OCI-LY7 (cell line): Measurements from ENCODE around the gene CPLANE1. TPM values are rescaled to one million over a fixed set of nuclear protein-coding genes. Genes with fewer than 3 reads are reported as not detected.

Source experiments
- BruUV-seq: library from RNA; stranded (reverse); fragments of 400-500 nt; replicated peaks from 2 replicates; lab custom pipeline; 2021; lab: Mats Ljungman, UMichigan
- CTCF ChIA-PET: fragments of 300-600 bp; sonication (Branson Sonifier 250); formaldehyde crosslinking; loops from one replicate; lab custom pipeline; 2022; ENCODE audit warnings: antibody characterized with exemption; ENCODE audit not compliant: unreplicated experiment; lab: Charles Lee
- POLR2A ChIA-PET: fragments of 300-600 bp; sonication (Branson Sonifier 250); formaldehyde crosslinking; loops from one replicate; lab custom pipeline; 2022; ENCODE audit warnings: antibody characterized with exemption; lab: Charles Lee
- DNase-seq: peaks from one replicate; pipeline ENCODE4 v3.0.0-alpha.2; 2015; ENCODE audit warnings: low spot score
- H2AFZ ChIP-seq: fragments of 200-600 bp; sonication (generic), shearing (Covaris generic); 2 replicates; pipeline ENCODE4 v1.6.1; 2014; ENCODE audit warnings: mild to moderate bottlenecking, antibody characterized with exemption, low read length, moderate library complexity
- H3K27ac ChIP-seq: fragments of 200-600 bp; sonication (generic); 2 replicates; pipeline ENCODE4 v1.5.1; 2014; ENCODE audit warnings: mixed run types, low read depth, mild to moderate bottlenecking, moderate library complexity, low read length, inconsistent platforms; ENCODE audit not compliant: poor library complexity, severe bottlenecking
- H3K36me3 ChIP-seq: fragments of 200-600 bp; sonication (generic); 2 replicates; pipeline ENCODE4 v1.6.1; 2014; ENCODE audit warnings: mild to moderate bottlenecking, antibody characterized with exemption, low read length, moderate library complexity, mixed read lengths; ENCODE audit not compliant: insufficient read depth
- H3K4me1 ChIP-seq: fragments of 200-600 bp; sonication (generic); 2 replicates; pipeline ENCODE4 v1.5.1; 2014; ENCODE audit warnings: mild to moderate bottlenecking, low read length; ENCODE audit not compliant: insufficient read depth, poor library complexity, severe bottlenecking
- H3K4me2 ChIP-seq: fragments of 200-600 bp; sonication (generic); 2 replicates; pipeline ENCODE4 v1.6.1; 2014; ENCODE audit warnings: mild to moderate bottlenecking, low read length
- H3K4me3 ChIP-seq: fragments of 200-600 bp; sonication (generic); 2 replicates; pipeline ENCODE4 v1.5.1; 2014; ENCODE audit warnings: mild to moderate bottlenecking, low read depth, low read length; ENCODE audit not compliant: poor library complexity, severe bottlenecking
- H3K79me2 ChIP-seq: fragments of 200-600 bp; sonication (generic); 2 replicates; pipeline ENCODE4 v1.6.1; 2016; ENCODE audit warnings: low read depth, mild to moderate bottlenecking, low read length, moderate library complexity, mixed read lengths; ENCODE audit not compliant: insufficient read depth
- H3K9me2 ChIP-seq: fragments of 200-600 bp; sonication (generic); 2 replicates; pipeline ENCODE4 v1.6.1; 2016; ENCODE audit warnings: mild to moderate bottlenecking, low read length, mixed read lengths; ENCODE audit not compliant: insufficient read depth
- H3K9me3 ChIP-seq: fragments of 200-600 bp; sonication (generic); 2 replicates; pipeline ENCODE4 v1.6.1; 2014; ENCODE audit warnings: mild to moderate bottlenecking, mixed run types, low read length, mixed read lengths
- H4K20me1 ChIP-seq: fragments of 200-600 bp; sonication (generic); 2 replicates; pipeline ENCODE4 v1.6.1; 2014; ENCODE audit warnings: mild to moderate bottlenecking, antibody characterized with exemption, low read length, moderate library complexity, mixed read lengths; ENCODE audit not compliant: insufficient read depth
- EZH2phosphoT487 ChIP-seq: fragments of 200-600 bp; sonication (generic); IDR thresholded peaks from 2 replicates; pipeline ENCODE4 v1.6.1; 2018; ENCODE audit warnings: low read depth, borderline replicate concordance, mild to moderate bottlenecking, mixed run types, antibody characterized with exemption, low read length, moderate library complexity, mixed read lengths
- intact Hi-C: fragments of 100-400 bp; cut with micrococcal nuclease; formaldehyde crosslinking; loops from one replicate; pipeline ENCODE4 v1.10.0; 2022; ENCODE audit not compliant: unreplicated experiment
- total RNA-seq, 2 experiments: library from RNA; depleted of rRNA in 1 of 2; stranded (reverse); fragments of >200 nt in 1 of 2; shearing (Covaris generic) in 1 of 2; gene quantifications; 2 replicates each; pipeline ENCODE4 v1.2.3, GENCODE V29; 2014 to 2022
- TF ChIP-seq, protein P1 (sequence below): fragments of 200-600 bp; sonication (generic); conservative IDR thresholded peaks from 2 replicates; pipeline ENCODE4 v1.5.1; 2014; ENCODE audit warnings: mild to moderate bottlenecking, antibody characterized with exemption, low read length, moderate library complexity, mixed read lengths

CPLANE1 gene
- total RNA-seq, 2 experiments from 2014 or later: 0.21 TPM; not detected in 1

DNA sequence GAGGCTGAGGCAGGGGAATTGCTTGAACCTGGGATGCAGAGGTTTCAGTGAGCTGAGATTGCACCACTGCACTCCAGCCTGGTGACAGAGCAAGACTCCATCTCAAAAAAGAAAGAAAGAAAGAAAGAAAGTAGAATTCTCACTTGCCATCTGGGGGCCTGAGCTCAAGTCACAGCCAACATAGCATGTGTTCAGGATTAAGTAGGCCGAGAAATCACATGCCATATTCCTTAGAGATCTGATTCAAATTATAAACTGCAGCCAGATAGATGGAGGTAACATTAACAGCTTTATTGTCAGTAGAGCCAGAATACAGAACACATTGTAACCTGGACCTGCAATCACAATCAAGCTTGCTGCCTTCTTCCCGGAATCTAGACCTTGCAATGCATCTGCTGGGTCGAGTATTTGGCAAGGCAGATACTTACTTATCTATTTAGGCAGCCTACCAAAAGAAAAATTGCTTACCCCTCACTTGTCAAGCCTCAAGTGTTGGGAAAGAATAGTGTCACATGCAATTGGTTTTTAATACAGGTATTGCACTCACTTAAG is 173.7 kb downstream of the CPLANE1 start:
- Histone ChIP-seq H3K4me1 (no peaks in the 10 kb centered on the region), H3K9me2 (no peaks in the 10 kb centered on the region), H2AFZ (no peak overlapping the region), H3K27ac (no peak overlapping the region), H4K20me1 (no peaks in the 10 kb centered on the region), H3K36me3 (no peaks in the 10 kb centered on the region), H3K79me2 (no peaks in the 10 kb centered on the region), H3K4me2 (no peak overlapping the region), H3K9me3 (no peaks in the 10 kb centered on the region), H3K4me3 (no peak overlapping the region)
- no peak for TF ChIP-seq EZH2phosphoT487
- TF ChIP-seq, protein P1, sequence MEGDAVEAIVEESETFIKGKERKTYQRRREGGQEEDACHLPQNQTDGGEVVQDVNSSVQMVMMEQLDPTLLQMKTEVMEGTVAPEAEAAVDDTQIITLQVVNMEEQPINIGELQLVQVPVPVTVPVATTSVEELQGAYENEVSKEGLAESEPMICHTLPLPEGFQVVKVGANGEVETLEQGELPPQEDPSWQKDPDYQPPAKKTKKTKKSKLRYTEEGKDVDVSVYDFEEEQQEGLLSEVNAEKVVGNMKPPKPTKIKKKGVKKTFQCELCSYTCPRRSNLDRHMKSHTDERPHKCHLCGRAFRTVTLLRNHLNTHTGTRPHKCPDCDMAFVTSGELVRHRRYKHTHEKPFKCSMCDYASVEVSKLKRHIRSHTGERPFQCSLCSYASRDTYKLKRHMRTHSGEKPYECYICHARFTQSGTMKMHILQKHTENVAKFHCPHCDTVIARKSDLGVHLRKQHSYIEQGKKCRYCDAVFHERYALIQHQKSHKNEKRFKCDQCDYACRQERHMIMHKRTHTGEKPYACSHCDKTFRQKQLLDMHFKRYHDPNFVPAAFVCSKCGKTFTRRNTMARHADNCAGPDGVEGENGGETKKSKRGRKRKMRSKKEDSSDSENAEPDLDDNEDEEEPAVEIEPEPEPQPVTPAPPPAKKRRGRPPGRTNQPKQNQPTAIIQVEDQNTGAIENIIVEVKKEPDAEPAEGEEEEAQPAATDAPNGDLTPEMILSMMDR: no peak
- no peak for DNase-seq
- CTCF ChIA-PET: no interaction called here
- POLR2A ChIA-PET: interaction anchor here (0.5 kb wide), 1 partner anchor 16 kb away, joined by 3 read pairs; no protein-coding TSS in a partner anchor
- no TSS peak for BruUV-seq
- intact Hi-C loops: no loop called here

DNA sequence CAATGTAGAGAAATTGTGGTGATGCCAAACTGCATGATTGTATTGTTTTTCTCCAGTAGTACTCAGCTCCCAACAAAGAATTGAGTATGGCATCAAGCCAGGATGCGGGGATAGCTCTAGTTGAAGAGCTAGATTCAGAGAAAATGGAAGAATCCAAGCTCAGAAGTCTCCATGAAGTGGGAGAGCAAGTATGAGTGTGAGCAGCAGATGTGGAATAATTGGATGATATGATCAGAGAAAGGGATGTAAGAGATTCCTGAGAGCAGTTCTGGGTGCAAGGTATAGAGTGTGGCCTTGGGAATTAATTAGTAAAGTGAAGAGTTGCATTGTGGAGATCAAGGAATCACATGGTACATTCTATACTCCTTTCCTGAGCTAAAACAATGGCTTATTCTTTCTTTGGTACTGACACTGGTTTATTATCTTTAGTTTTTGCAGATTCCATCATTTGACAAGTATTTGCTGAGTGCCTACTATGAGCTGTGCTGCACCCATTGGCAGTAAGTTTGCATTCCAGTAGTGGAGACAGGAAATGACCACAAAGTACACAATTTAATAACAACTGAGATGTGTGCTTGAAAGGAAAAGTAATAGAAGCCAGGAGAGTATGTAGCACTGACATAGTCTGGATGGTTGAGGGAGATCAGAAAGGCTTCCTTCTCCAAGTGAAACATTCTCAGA is 177.1 kb downstream of the CPLANE1 start:
- CTCF ChIA-PET: no interaction called here
- H3K9me2 ChIP-seq: no peaks in the 10 kb centered on the region
- no peaks in the 10 kb centered on the region for H3K79me2 ChIP-seq
- no peaks in the 10 kb centered on the region for H3K36me3 ChIP-seq
- intact Hi-C loops: no loop called here
- no peak overlapping the region for H3K4me3 ChIP-seq
- no peak overlapping the region for H3K27ac ChIP-seq
- no peak for DNase-seq
- H3K9me3 ChIP-seq: no peaks in the 10 kb centered on the region
- no peaks in the 10 kb centered on the region for H3K4me1 ChIP-seq
- H3K4me2 ChIP-seq: no peak overlapping the region
- H4K20me1 ChIP-seq: no peaks in the 10 kb centered on the region
- BruUV-seq: no TSS peak
- POLR2A ChIA-PET: interaction anchor here (0.6 to 1.0 kb wide), 4 partner anchors 9 to 26 kb away, joined by 3 read pairs; no protein-coding TSS in a partner anchor
- TF ChIP-seq EZH2phosphoT487: no peak
- TF ChIP-seq, protein P1: no peak
- H2AFZ ChIP-seq: no peak overlapping the region

DNA sequence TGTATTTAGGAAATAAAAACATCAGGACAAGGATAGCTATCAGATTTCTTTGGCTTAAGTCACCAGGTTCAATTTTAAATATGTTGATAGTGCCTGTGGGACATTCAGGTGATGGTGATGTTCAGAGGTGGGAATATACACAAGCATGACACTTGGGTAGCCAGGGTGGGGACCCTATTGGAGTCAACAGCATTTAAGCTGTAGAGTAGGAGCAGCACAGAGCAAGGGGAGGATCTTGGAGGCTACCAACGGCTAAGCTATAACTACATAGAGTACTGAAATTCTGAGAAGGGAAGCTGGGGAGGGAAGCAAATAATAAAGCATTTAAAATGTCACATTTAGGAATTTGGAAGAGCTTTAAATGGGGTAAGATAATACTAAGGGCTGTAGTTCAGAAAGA is 177.7 kb downstream of the CPLANE1 start:
- no TSS peak for BruUV-seq
- no peaks in the 10 kb centered on the region for H4K20me1 ChIP-seq
- no peaks in the 10 kb centered on the region for H3K36me3 ChIP-seq
- no peak overlapping the region for H3K4me2 ChIP-seq
- no peaks in the 10 kb centered on the region for H3K4me1 ChIP-seq
- no peak for DNase-seq
- no peak overlapping the region for H3K27ac ChIP-seq
- H3K79me2 ChIP-seq: no peaks in the 10 kb centered on the region
- H2AFZ ChIP-seq: no peak overlapping the region
- intact Hi-C loops: no loop called here
- no peak overlapping the region for H3K4me3 ChIP-seq
- ChIA-PET POLR2A (interaction anchor here (0.5 to 1.3 kb wide), 6 partner anchors 8 to 195 kb away, joined by 3 to 4 read pairs (median 3); partner anchors contain the start of gene NIPBL), CTCF (no interaction called here)
- no peaks in the 10 kb centered on the region for H3K9me2 ChIP-seq
- no peaks in the 10 kb centered on the region for H3K9me3 ChIP-seq
- TF ChIP-seq EZH2phosphoT487: no peak
- TF ChIP-seq, protein P1: no peak
